Epithelial cell of prostate (primary cell): ENCODE results near the gene NKPD1.

ENCODE experiments used
- DNase-seq: peaks from one replicate; pipeline ENCODE4 v3.0.0-alpha.2; 2011; ENCODE audit warnings: low read depth, low spot score
- H3K27ac ChIP-seq: fragments of 450-650 bp; 2 replicates; pipeline ENCODE4 v1.5.1; 2017; ENCODE audit warnings: mild to moderate bottlenecking

Gene NKPD1

GRCh38 chr19:45142726-45143110 lies 18.1 kb downstream of the NKPD1 start:
- no peak for DNase-seq
- H3K27ac ChIP-seq: no peak overlapping the region

GRCh38 chr19:45142016-45142725 lies 18.6 kb downstream of the NKPD1 start:
- DNase-seq: no peak
- H3K27ac ChIP-seq: no peak overlapping the region

- no peak for DNase-seq
- H3K27ac ChIP-seq: no peak overlapping the region
These were observed 19.4 kb downstream of the NKPD1 start for GRCh38 chr19:45141203-45141900.

- no peak for DNase-seq
- H3K27ac ChIP-seq: no peak overlapping the region
These were observed 20.2 kb downstream of the NKPD1 start for GRCh38 chr19:45140533-45140932.

GRCh38 chr19:45140144-45140503 lies 20.7 kb downstream of the NKPD1 start:
- H3K27ac ChIP-seq: no peak overlapping the region

GRCh38 chr19:45139286-45140143 lies 21.3 kb downstream of the NKPD1 start:
- no peak for DNase-seq
- no peak overlapping the region for H3K27ac ChIP-seq

More at GRCh38 chr19:45140144-45140503, 20.7 kb downstream of the NKPD1 start:
- DNase-seq: no peak

- H3K27ac ChIP-seq: no peak overlapping the region
- no peak for DNase-seq
These were observed 22.5 kb downstream of the NKPD1 start for GRCh38 chr19:45138303-45138751.

- DNase-seq: no peak
- no peak overlapping the region for H3K27ac ChIP-seq
These were observed 23.5 kb downstream of the NKPD1 start for GRCh38 chr19:45137179-45137761.

GRCh38 chr19:45136507-45137178 lies 24.1 kb downstream of the NKPD1 start:
- DNase-seq: no peak

GRCh38 chr19:45135176-45135885 lies 25.5 kb downstream of the NKPD1 start:
- DNase-seq: no peak
- H3K27ac ChIP-seq: no peak overlapping the region

More at GRCh38 chr19:45136507-45137178, 24.1 kb downstream of the NKPD1 start:
- no peak overlapping the region for H3K27ac ChIP-seq

- H3K27ac ChIP-seq: no peak overlapping the region
- DNase-seq: no peak
These were observed 27.1 kb downstream of the NKPD1 start for GRCh38 chr19:45133661-45134060.

- no peak overlapping the region for H3K27ac ChIP-seq
- no peak for DNase-seq
These were observed 29.7 kb downstream of the NKPD1 start for GRCh38 chr19:45130888-45131615.

GRCh38 chr19:45130236-45130635 lies 30.5 kb downstream of the NKPD1 start:
- no peak for DNase-seq
- H3K27ac ChIP-seq: no peak overlapping the region

GRCh38 chr19:45128806-45129205 lies 32.0 kb downstream of the NKPD1 start:
- no peak for DNase-seq
- no peak overlapping the region for H3K27ac ChIP-seq

- no peak overlapping the region for H3K27ac ChIP-seq
These were observed 32.6 kb downstream of the NKPD1 start for GRCh38 chr19:45128146-45128545.

GRCh38 chr19:45126654-45127053 lies 34.1 kb downstream of the NKPD1 start:
- DNase-seq: no peak
- H3K27ac ChIP-seq: no peak overlapping the region

More at GRCh38 chr19:45128146-45128545, 32.6 kb downstream of the NKPD1 start:
- no peak for DNase-seq

- no peak overlapping the region for H3K27ac ChIP-seq
- DNase-seq: peak; percentile 12
These were observed 34.7 kb downstream of the NKPD1 start for GRCh38 chr19:45125975-45126493.

- no peak overlapping the region for H3K27ac ChIP-seq
- no peak for DNase-seq
These were observed 35.4 kb downstream of the NKPD1 start for GRCh38 chr19:45125360-45125759.
